ENCODE measurements around the gene HDAC8. TPM values are rescaled to one million over a fixed set of nuclear protein-coding genes. Genes with fewer than 3 reads are reported as not detected.

HDAC8 gene
- total and polyA plus RNA-seq, 2 donors (not counting 1 experiment from before 2014, with no cell fraction given), result 13.3 to 41.9 TPM

DNA sequence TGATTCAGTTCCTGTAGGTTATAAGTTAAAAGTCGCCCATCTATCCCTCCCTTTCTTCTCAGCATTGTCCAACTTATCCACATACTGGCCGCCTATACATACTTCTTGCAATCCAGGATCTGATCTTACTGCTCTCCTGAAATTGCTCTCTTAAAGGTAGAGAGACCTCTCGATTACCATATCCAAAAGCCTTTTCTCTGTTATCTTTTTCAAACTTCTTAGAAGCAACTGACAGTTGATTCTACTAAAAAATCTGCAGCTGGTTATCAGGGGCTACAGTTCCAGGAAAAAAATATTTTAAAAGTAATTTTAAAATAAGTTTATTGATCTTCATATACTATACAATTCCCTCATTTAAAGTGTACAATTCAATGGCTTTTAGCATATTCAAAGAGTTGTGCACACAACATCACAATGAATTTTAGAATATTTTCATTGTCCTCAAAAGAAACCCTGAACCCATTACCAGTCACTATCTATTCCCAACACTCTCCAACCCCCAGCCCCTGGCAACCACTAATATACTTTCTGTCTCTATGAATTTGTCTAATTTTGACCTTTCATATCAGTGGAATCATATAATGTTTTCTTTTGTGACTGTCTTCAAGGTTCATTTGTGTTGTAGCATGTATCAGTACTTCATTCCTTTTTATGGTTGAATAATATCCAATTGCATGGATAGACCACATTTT is 102.0 kb downstream of the HDAC8 start:
- no CpG with 5 or more reads among the region's 3 CpGs for WGBS (ENCODE audit: insufficient coverage)
- H3K27ac Mint-ChIP-seq, result no peak overlapping the region

DNA sequence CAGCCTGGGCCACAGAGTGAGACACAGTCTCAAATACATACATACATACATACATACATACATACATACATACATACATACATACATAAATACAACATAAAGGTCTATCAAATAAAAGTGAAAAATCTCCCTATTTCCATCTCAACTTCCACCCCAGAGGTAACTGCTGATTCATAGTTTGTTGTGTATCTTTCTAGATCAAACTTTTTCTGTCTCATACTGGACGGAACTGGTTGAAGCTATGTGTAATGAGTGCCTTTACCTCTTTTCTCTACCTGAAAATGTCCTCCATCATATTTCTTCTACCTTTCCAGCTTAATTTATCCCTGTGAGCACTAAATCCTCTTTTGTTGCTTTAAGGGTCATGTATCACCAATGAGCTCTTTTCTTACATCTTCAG is 102.5 kb downstream of the HDAC8 start:
- no peak overlapping the region for H3K9ac ChIP-seq (ENCODE audit: low read length)
- intact Hi-C loops (cut with micrococcal nuclease), result no loop called here
- H3K27ac ChIP-seq (ENCODE audit: low read length in 2 of 2), result no peak overlapping the region
- WGBS (ENCODE audit: insufficient coverage), result no CpG with 5 or more reads among the region's 1 CpG
- CTCF ChIA-PET, result no interaction called here
- Mint-ChIP-seq H3K27ac (no peak overlapping the region), H3K9me3 (ENCODE audit: insufficient read depth) (no peaks in the 10 kb centered on the region), H3K27me3 (no peaks in the 10 kb centered on the region), H3K4me1 (no peaks in the 10 kb centered on the region), H3K4me3 (no peak overlapping the region)
- POLR2A ChIA-PET, result no interaction called here
- H4K20me1 ChIP-seq (ENCODE audit: control insufficient read depth, insufficient read depth, low read length, poor library complexity, severe bottlenecking), result no peaks in the 10 kb centered on the region
- H3K9me3 ChIP-seq (ENCODE audit: control extremely low read depth in 1 of 3, control insufficient read depth in 2 of 3, insufficient read depth in 1 of 3, low read length in 2 of 3), result no peaks in the 10 kb centered on the region
- no peak overlapping the region for H3K4me3 ChIP-seq (ENCODE audit: control extremely low read depth in 1 of 5, extremely low read depth in 1 of 5, insufficient read depth in 1 of 5, low read depth in 2 of 5, low read length in 4 of 5)
- ATAC-seq (ENCODE audit: low read depth) (no peak), DNase-seq (no peak)
- no peak overlapping the region for H2AFZ ChIP-seq (ENCODE audit: insufficient read depth, low read depth, low read length, poor library complexity, severe bottlenecking)
- H3K4me2 ChIP-seq (replicated peaks; ENCODE audit: low read depth, low read length, poor library complexity, severe bottlenecking), result no peak overlapping the region
- H3K79me2 ChIP-seq (ENCODE audit: control insufficient read depth, insufficient read depth, low read length), result no peaks in the 10 kb centered on the region
- H3K4me1 ChIP-seq (ENCODE audit: control insufficient read depth in 2 of 2, insufficient read depth in 2 of 2, low read length in 2 of 2), result no peaks in the 10 kb centered on the region
- no peaks in the 10 kb centered on the region for H3K27me3 ChIP-seq (replicated peaks in 1 of 4; ENCODE audit: control extremely low read depth in 1 of 4, control insufficient read depth in 3 of 4, insufficient read depth in 4 of 4, low read length in 3 of 4)
- TF ChIP-seq, protein P1, sequence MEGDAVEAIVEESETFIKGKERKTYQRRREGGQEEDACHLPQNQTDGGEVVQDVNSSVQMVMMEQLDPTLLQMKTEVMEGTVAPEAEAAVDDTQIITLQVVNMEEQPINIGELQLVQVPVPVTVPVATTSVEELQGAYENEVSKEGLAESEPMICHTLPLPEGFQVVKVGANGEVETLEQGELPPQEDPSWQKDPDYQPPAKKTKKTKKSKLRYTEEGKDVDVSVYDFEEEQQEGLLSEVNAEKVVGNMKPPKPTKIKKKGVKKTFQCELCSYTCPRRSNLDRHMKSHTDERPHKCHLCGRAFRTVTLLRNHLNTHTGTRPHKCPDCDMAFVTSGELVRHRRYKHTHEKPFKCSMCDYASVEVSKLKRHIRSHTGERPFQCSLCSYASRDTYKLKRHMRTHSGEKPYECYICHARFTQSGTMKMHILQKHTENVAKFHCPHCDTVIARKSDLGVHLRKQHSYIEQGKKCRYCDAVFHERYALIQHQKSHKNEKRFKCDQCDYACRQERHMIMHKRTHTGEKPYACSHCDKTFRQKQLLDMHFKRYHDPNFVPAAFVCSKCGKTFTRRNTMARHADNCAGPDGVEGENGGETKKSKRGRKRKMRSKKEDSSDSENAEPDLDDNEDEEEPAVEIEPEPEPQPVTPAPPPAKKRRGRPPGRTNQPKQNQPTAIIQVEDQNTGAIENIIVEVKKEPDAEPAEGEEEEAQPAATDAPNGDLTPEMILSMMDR (IDR thresholded peaks at IDR 0.05), result no peak
- no peak for TF ChIP-seq EZH2 (IDR thresholded peaks at IDR 0.05; ENCODE audit: borderline replicate concordance, insufficient read depth, low read depth, low read length, poor library complexity, severe bottlenecking)
- H3K36me3 ChIP-seq (replicated peaks in 1 of 2; ENCODE audit: control extremely low read depth in 1 of 2, control insufficient read depth in 1 of 2, extremely low read depth in 1 of 2, insufficient read depth in 2 of 2, low read length in 1 of 2), result peaks cover 0 to 2% of the 10 kb centered on the region in 2 experiments

More for the DNA sequence above, 102.0 kb downstream of the HDAC8 start:
- H3K9ac ChIP-seq (ENCODE audit: low read length), result no peak overlapping the region
- no peak for TF ChIP-seq EZH2 (IDR thresholded peaks at IDR 0.05; ENCODE audit: borderline replicate concordance, insufficient read depth, low read depth, low read length, poor library complexity, severe bottlenecking)
- TF ChIP-seq, protein P1 (IDR thresholded peaks at IDR 0.05), result no peak
- H3K4me3 ChIP-seq (ENCODE audit: control extremely low read depth in 1 of 5, extremely low read depth in 1 of 5, insufficient read depth in 1 of 5, low read depth in 2 of 5, low read length in 4 of 5), result no peak overlapping the region
- no peaks in the 10 kb centered on the region for H3K4me1 ChIP-seq (ENCODE audit: control insufficient read depth in 2 of 2, insufficient read depth in 2 of 2, low read length in 2 of 2)
- H3K79me2 ChIP-seq (ENCODE audit: control insufficient read depth, insufficient read depth, low read length), result no peaks in the 10 kb centered on the region
- no peaks in the 10 kb centered on the region for H3K9me3 ChIP-seq (ENCODE audit: control extremely low read depth in 1 of 3, control insufficient read depth in 2 of 3, insufficient read depth in 1 of 3, low read length in 2 of 3)
- intact Hi-C loops (cut with micrococcal nuclease), result no loop called here
- no peak for ATAC-seq (ENCODE audit: low read depth)
- no peaks in the 10 kb centered on the region for H4K20me1 ChIP-seq (ENCODE audit: control insufficient read depth, insufficient read depth, low read length, poor library complexity, severe bottlenecking)
- no peak overlapping the region for H3K4me3 Mint-ChIP-seq
- H3K27me3 ChIP-seq (replicated peaks in 1 of 4; ENCODE audit: control extremely low read depth in 1 of 4, control insufficient read depth in 3 of 4, insufficient read depth in 4 of 4, low read length in 3 of 4), result no peaks in the 10 kb centered on the region
- no peaks in the 10 kb centered on the region for H3K27me3 Mint-ChIP-seq
- DNase-seq, result no peak
- ChIA-PET POLR2A (no interaction called here), CTCF (no interaction called here)
- H3K4me1 Mint-ChIP-seq, result no peaks in the 10 kb centered on the region
- H3K9me3 Mint-ChIP-seq (ENCODE audit: insufficient read depth), result no peaks in the 10 kb centered on the region
- peaks cover 0 to 2% of the 10 kb centered on the region in 2 experiments for H3K36me3 ChIP-seq (replicated peaks in 1 of 2; ENCODE audit: control extremely low read depth in 1 of 2, control insufficient read depth in 1 of 2, extremely low read depth in 1 of 2, insufficient read depth in 2 of 2, low read length in 1 of 2)
- H3K27ac ChIP-seq (ENCODE audit: low read length in 2 of 2), result no peak overlapping the region
- H2AFZ ChIP-seq (ENCODE audit: insufficient read depth, low read depth, low read length, poor library complexity, severe bottlenecking), result no peak overlapping the region
- H3K4me2 ChIP-seq (replicated peaks; ENCODE audit: low read depth, low read length, poor library complexity, severe bottlenecking), result no peak overlapping the region

All from B cell (primary cell).